ENCODE measurements around the gene RASAL2. TPM values are rescaled to one million over a fixed set of nuclear protein-coding genes. Genes with fewer than 3 reads are reported as not detected.
"Not testable (repeated sequence)": the region's sequence is repeated elsewhere in the genome, so short reads cannot be mapped to it uniquely, and the experiment has no call there.

The RASAL2 gene
- total and polyA plus RNA-seq, 4 experiments from 2014 or later: 0.28 to 0.32 TPM; not detected in 2

DNA sequence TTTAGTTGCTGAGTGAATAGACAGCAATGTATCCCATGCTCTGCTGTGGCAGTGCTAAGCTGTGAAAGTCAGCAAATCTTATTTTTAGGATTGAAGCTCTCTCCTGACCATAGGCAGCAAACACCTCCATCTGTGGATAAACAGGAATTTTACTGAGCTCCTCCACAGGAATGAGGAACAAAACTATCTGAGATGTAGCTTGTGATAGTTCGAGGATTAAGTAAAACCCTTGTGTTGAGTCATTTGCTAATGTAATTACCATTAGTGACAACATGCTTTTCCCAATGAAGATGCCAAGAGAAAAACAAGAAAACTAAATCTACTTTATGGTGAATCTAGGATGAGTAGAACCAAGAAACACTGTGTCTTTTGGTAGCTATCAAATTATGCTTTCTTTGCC lies 280.1 kb downstream of the RASAL2 start:
- no peaks in the 10 kb centered on the region for H3K36me3 Mint-ChIP-seq
- peaks cover 0 to 3% (median 0%) of the 10 kb centered on the region in 4 donors for H3K4me1 Mint-ChIP-seq
- no peak for DNase-seq
- H3K27ac Mint-ChIP-seq: no peak overlapping the region
- CTCF ChIA-PET (ENCODE audit: partially characterized antibody): no interaction called here
- H3K27me3 ChIP-seq (ENCODE audit: insufficient read depth, low read length): no peaks in the 10 kb centered on the region
- H3K4me3 ChIP-seq (ENCODE audit: low read length in 2 of 2): no peak overlapping the region
- no peaks in the 10 kb centered on the region for H3K36me3 ChIP-seq (ENCODE audit: insufficient read depth, low read length)
- H3K4me3 Mint-ChIP-seq: no peak overlapping the region
- H3K9me3 ChIP-seq (ENCODE audit: control insufficient read depth in 1 of 2, low read length in 2 of 2): no peaks in the 10 kb centered on the region
- POLR2A ChIA-PET (ENCODE audit: partially characterized antibody): no interaction called here
- no peaks in the 10 kb centered on the region for H3K4me1 ChIP-seq (ENCODE audit: insufficient read depth, low read length)
- H3K9me3 Mint-ChIP-seq: peaks cover 0 to 4% (median 0%) of the 10 kb centered on the region in 8 donors
- peaks cover 2% of the 10 kb centered on the region in 2 donors for H3K27me3 Mint-ChIP-seq
- intact Hi-C loops (cut with micrococcal nuclease): no loop called here
- H3K27ac ChIP-seq (ENCODE audit: low read depth, low read length): no peak overlapping the region

DNA sequence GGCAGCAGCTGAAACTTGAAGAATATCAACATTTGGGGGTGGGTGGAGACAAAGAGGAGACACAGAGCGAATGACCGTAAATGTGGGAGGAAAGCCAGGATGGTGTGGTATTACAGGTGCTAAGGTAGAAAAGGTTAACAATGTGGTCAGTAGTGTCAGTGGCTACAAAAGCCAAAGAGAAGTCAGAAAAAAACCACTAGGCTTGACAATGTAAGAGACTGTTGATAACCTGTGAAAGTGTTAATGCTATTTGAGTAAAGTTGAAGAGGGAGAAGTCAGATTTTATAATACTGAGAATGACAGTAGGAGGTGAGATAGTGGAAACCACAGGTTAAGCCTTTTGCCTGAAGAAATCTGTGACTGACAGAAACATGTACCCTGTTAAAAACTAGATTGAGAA lies 282.1 kb downstream of the RASAL2 start:
- no peak for DNase-seq
- H3K36me3 Mint-ChIP-seq: no peaks in the 10 kb centered on the region
- peaks cover 2% of the 10 kb centered on the region in 2 donors for H3K27me3 Mint-ChIP-seq
- peaks cover 0 to 6% (median 0%) of the 10 kb centered on the region in 8 donors for H3K9me3 Mint-ChIP-seq
- no peak overlapping the region for H3K27ac Mint-ChIP-seq
- no peak overlapping the region for H3K27ac ChIP-seq (ENCODE audit: low read depth, low read length)
- H3K4me1 Mint-ChIP-seq: no peaks in the 10 kb centered on the region
- CTCF ChIA-PET (ENCODE audit: partially characterized antibody): no interaction called here
- intact Hi-C loops (cut with micrococcal nuclease): no loop called here
- H3K9me3 ChIP-seq (ENCODE audit: control insufficient read depth in 1 of 2, low read length in 2 of 2): no peaks in the 10 kb centered on the region
- POLR2A ChIA-PET (ENCODE audit: partially characterized antibody): no interaction called here
- no peaks in the 10 kb centered on the region for H3K36me3 ChIP-seq (ENCODE audit: insufficient read depth, low read length)
- H3K27me3 ChIP-seq (ENCODE audit: insufficient read depth, low read length): no peaks in the 10 kb centered on the region
- no peak overlapping the region for H3K4me3 ChIP-seq (ENCODE audit: low read length in 2 of 2)
- H3K4me3 Mint-ChIP-seq: no peak overlapping the region
- no peaks in the 10 kb centered on the region for H3K4me1 ChIP-seq (ENCODE audit: insufficient read depth, low read length)

DNA sequence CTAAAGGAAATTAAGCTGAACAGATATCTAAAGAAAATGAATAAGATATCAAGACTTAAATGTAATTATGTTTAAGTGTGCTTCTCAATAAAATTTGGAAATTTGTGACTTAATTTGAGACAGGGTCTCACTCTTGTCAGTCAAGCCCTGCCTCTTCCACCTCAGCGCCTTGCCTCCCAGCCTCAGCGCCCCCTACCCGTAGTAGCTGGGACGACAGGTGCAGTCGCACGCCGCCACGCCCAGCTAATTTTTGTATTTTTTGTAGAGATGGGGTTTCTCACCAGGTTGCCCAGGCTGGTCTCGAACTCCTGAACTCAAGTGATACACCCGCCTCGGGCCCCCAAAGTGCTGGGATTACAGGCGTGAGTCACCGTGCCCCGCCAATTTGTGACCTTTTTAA lies 285.9 kb downstream of the RASAL2 start:
- H3K4me3 Mint-ChIP-seq: no peak overlapping the region
- no peak for DNase-seq
- no peaks in the 10 kb centered on the region for H3K27me3 ChIP-seq (ENCODE audit: insufficient read depth, low read length)
- ChIA-PET CTCF (ENCODE audit: partially characterized antibody) (no interaction called here), POLR2A (ENCODE audit: partially characterized antibody) (no interaction called here)
- H3K4me1 ChIP-seq (ENCODE audit: insufficient read depth, low read length): no peaks in the 10 kb centered on the region
- no peak overlapping the region for H3K27ac Mint-ChIP-seq
- intact Hi-C loops (cut with micrococcal nuclease): no loop called here
- no peak overlapping the region for H3K27ac ChIP-seq (ENCODE audit: low read depth, low read length)
- H3K27me3 Mint-ChIP-seq: no peaks in the 10 kb centered on the region
- no peaks in the 10 kb centered on the region for H3K4me1 Mint-ChIP-seq
- H3K9me3 ChIP-seq (ENCODE audit: control insufficient read depth in 1 of 2, low read length in 2 of 2): no peaks in the 10 kb centered on the region
- no peak overlapping the region for H3K4me3 ChIP-seq (ENCODE audit: low read length in 2 of 2)
- H3K36me3 Mint-ChIP-seq: no peaks in the 10 kb centered on the region
- H3K36me3 ChIP-seq (ENCODE audit: insufficient read depth, low read length): no peaks in the 10 kb centered on the region
- peaks cover 0 to 3% (median 0%) of the 10 kb centered on the region in 8 donors for H3K9me3 Mint-ChIP-seq

DNA sequence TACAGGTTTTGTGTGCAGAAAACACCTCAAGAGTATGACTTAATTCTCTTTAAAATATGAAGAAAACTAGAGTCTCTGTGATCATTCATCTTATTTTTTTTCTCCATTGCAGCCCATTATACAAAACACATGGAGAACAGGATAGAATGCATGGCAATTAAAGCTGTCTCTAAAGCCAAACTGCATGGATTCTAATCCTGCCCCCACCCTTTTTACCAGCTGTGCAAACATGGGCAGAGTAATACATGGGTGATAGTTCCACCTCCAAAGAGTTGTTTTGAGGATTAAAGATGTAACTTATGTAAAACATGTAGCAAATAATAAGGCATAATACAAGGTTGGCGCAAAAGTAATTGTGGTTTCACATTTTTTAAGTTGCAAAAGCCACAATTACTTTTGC lies 288.5 kb downstream of the RASAL2 start:
- no peak for DNase-seq
- H3K4me3 ChIP-seq (ENCODE audit: low read length in 2 of 2): no peak overlapping the region
- H3K9me3 Mint-ChIP-seq: peaks cover 0 to 5% (median 0%) of the 10 kb centered on the region in 8 donors
- H3K4me3 Mint-ChIP-seq: no peak overlapping the region
- intact Hi-C loops (cut with micrococcal nuclease): no loop called here
- H3K27ac Mint-ChIP-seq: no peak overlapping the region
- H3K4me1 Mint-ChIP-seq: no peaks in the 10 kb centered on the region
- no peaks in the 10 kb centered on the region for H3K27me3 ChIP-seq (ENCODE audit: insufficient read depth, low read length)
- ChIA-PET CTCF (ENCODE audit: partially characterized antibody) (no interaction called here), POLR2A (ENCODE audit: partially characterized antibody) (no interaction called here)
- no peaks in the 10 kb centered on the region for H3K36me3 ChIP-seq (ENCODE audit: insufficient read depth, low read length)
- no peaks in the 10 kb centered on the region for H3K9me3 ChIP-seq (ENCODE audit: control insufficient read depth in 1 of 2, low read length in 2 of 2)
- H3K27me3 Mint-ChIP-seq: no peaks in the 10 kb centered on the region
- H3K4me1 ChIP-seq (ENCODE audit: insufficient read depth, low read length): no peaks in the 10 kb centered on the region
- H3K36me3 Mint-ChIP-seq: no peaks in the 10 kb centered on the region
- no peak overlapping the region for H3K27ac ChIP-seq (ENCODE audit: low read depth, low read length)

DNA sequence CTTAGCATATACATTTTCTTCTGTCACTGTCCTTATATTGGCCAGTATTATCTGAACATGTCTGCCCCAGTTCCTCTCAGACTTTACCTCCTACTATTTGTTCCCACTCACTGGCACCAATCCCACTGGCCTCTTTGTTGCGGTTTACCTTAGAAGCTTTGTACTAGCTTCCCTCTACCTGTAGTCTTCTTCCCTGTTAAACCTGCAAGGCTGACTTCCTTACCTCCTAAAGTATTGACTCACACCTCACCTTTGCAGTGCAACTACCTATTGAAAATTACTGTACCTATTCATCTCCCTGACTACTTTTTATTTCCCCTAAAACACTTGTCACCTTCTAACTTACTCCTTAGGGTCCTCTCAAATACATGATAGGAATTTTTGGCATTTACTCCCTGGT lies 291.8 kb downstream of the RASAL2 start:
- no peaks in the 10 kb centered on the region for H3K4me1 ChIP-seq (ENCODE audit: insufficient read depth, low read length)
- intact Hi-C loops (cut with micrococcal nuclease): no loop called here
- no peak for DNase-seq
- no peaks in the 10 kb centered on the region for H3K4me1 Mint-ChIP-seq
- POLR2A ChIA-PET (ENCODE audit: partially characterized antibody): no interaction called here
- H3K27ac Mint-ChIP-seq: no peak overlapping the region
- H3K27me3 ChIP-seq (ENCODE audit: insufficient read depth, low read length): no peaks in the 10 kb centered on the region
- CTCF ChIA-PET (ENCODE audit: partially characterized antibody): no interaction called here
- no peaks in the 10 kb centered on the region for H3K36me3 ChIP-seq (ENCODE audit: insufficient read depth, low read length)
- no peaks in the 10 kb centered on the region for H3K36me3 Mint-ChIP-seq
- H3K9me3 ChIP-seq (ENCODE audit: control insufficient read depth in 1 of 2, low read length in 2 of 2): no peaks in the 10 kb centered on the region
- no peak overlapping the region for H3K27ac ChIP-seq (ENCODE audit: low read depth, low read length)
- peaks cover 0 to 5% (median 0%) of the 10 kb centered on the region in 8 donors for H3K9me3 Mint-ChIP-seq
- no peak overlapping the region for H3K4me3 Mint-ChIP-seq
- no peak overlapping the region for H3K4me3 ChIP-seq (ENCODE audit: low read length in 2 of 2)
- H3K27me3 Mint-ChIP-seq: no peaks in the 10 kb centered on the region

DNA sequence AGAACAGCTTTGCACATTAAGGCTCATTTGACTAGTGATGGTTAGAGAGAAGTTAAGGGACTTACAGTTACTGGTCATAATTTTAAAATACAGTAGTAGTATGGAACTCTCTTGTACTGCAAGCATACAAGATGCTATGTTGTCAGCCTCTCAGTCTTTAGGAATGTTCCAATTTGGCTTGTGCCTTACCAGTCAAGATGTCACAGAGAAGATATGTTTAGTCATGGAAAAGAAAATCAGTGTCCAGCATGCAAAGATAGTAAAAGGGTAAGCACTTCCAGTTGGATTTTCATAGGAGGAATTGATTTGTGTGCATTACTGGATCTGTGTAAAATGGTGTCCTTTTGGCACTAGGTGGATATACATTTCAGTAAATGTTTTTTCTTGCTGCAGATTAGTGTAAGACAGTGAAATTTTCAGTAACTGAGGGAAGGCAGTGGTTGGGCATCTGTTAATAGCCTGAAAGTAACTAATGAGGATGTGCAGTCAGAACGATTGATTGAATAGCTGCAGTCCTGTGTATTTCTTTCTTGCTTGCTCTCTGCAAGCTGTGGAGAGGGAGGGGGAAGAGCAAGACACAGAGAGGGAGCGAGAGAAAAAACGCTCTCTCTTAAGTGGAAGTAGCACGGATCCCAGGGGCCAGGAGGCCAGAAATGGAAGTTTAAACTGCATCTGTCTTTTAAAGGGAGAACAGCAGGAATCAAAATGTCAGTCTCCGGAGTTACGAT lies 294.7 kb downstream of the RASAL2 start:
- Histone ChIP-seq H3K4me1 (ENCODE audit: insufficient read depth, low read length) (no peaks in the 10 kb centered on the region), H3K4me3 (ENCODE audit: low read length in 2 of 2) (no peak overlapping the region), H3K9me3 (ENCODE audit: control insufficient read depth in 1 of 2, low read length in 2 of 2) (no peaks in the 10 kb centered on the region), H3K27ac (ENCODE audit: low read depth, low read length) (no peak overlapping the region), H3K36me3 (ENCODE audit: insufficient read depth, low read length) (no peaks in the 10 kb centered on the region), H3K27me3 (ENCODE audit: insufficient read depth, low read length) (no peaks in the 10 kb centered on the region)
- POLR2A ChIA-PET (ENCODE audit: partially characterized antibody): no interaction called here
- peaks cover 0 to 6% (median 0%) of the 10 kb centered on the region in 8 donors for H3K9me3 Mint-ChIP-seq
- H3K36me3 Mint-ChIP-seq: no peaks in the 10 kb centered on the region
- intact Hi-C loops (cut with micrococcal nuclease): no loop called here
- H3K27ac Mint-ChIP-seq: no peak overlapping the region
- peaks cover 0 to 2% of the 10 kb centered on the region in 2 donors for H3K27me3 Mint-ChIP-seq
- CTCF ChIA-PET (ENCODE audit: partially characterized antibody): no interaction called here
- DNase-seq: no peak
- no peak overlapping the region for H3K4me3 Mint-ChIP-seq
- no peaks in the 10 kb centered on the region for H3K4me1 Mint-ChIP-seq

DNA sequence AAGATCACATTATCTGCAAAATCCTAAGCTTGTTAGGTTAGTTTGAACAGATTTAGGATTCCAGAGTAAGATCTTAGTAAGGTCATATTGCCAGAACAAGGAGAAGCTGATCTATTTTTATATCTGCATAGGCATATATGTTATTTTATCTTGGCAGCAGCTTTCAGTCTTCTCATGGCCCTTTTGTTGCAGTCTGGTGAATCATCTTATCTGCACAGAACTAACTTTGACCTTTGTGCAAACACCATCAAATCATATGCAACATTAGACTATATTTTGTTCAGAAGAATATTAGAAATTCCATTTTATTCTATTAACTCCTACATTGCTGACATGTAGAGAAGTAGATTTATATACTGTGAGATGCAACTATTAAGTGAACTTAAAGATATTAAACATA lies 295.5 kb downstream of the RASAL2 start:
- Mint-ChIP-seq H3K36me3 (no peaks in the 10 kb centered on the region), H3K9me3 (peaks cover 0 to 6% (median 0%) of the 10 kb centered on the region in 8 donors), H3K27ac (no peak overlapping the region), H3K4me1 (no peaks in the 10 kb centered on the region), H3K27me3 (peaks cover 0 to 2% of the 10 kb centered on the region in 2 donors), H3K4me3 (no peak overlapping the region)
- intact Hi-C loops (cut with micrococcal nuclease): no loop called here
- no peaks in the 10 kb centered on the region for H3K27me3 ChIP-seq (ENCODE audit: insufficient read depth, low read length)
- ChIA-PET POLR2A (ENCODE audit: partially characterized antibody) (no interaction called here), CTCF (ENCODE audit: partially characterized antibody) (no interaction called here)
- no peak overlapping the region for H3K27ac ChIP-seq (ENCODE audit: low read depth, low read length)
- H3K4me3 ChIP-seq (ENCODE audit: low read length in 2 of 2): no peak overlapping the region
- no peaks in the 10 kb centered on the region for H3K36me3 ChIP-seq (ENCODE audit: insufficient read depth, low read length)
- no peaks in the 10 kb centered on the region for H3K9me3 ChIP-seq (ENCODE audit: control insufficient read depth in 1 of 2, low read length in 2 of 2)
- no peaks in the 10 kb centered on the region for H3K4me1 ChIP-seq (ENCODE audit: insufficient read depth, low read length)
- no peak for DNase-seq

DNA sequence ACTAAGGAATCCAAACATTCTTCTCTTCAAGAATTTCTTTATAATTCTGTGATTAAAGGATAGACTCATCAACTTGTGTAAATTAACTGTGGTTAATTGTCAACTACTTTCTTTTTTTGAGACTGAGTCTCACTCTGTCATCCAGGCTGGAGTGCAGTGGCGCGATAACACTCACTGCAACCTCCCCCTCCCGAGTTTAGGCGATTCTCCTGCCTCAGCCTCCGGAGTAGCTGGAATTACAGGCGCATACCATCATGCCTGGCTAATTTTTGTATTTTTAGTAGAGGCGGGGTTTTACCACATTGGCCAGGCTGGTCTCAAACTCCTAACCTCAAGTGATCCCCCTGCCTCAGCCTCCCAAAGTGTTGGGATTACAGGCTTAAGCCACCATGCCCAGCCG lies 296.4 kb downstream of the RASAL2 start:
- H3K36me3 Mint-ChIP-seq; H3K4me1 ChIP-seq (ENCODE audit: insufficient read depth, low read length); H3K27me3 ChIP-seq (ENCODE audit: insufficient read depth, low read length); H3K4me3 Mint-ChIP-seq; intact Hi-C loops (cut with micrococcal nuclease); H3K27me3 Mint-ChIP-seq; H3K27ac Mint-ChIP-seq; H3K27ac ChIP-seq (ENCODE audit: low read depth, low read length); H3K4me3 ChIP-seq (ENCODE audit: low read length in 2 of 2); H3K4me1 Mint-ChIP-seq; H3K9me3 Mint-ChIP-seq; CTCF ChIA-PET (ENCODE audit: partially characterized antibody); POLR2A ChIA-PET (ENCODE audit: partially characterized antibody); H3K36me3 ChIP-seq (ENCODE audit: insufficient read depth, low read length); DNase-seq; H3K9me3 ChIP-seq (ENCODE audit: control insufficient read depth in 1 of 2, low read length in 2 of 2): not testable (repeated sequence)
